Measurements from ENCODE around the gene SERPINB5.

SERPINB5 gene

DNA sequence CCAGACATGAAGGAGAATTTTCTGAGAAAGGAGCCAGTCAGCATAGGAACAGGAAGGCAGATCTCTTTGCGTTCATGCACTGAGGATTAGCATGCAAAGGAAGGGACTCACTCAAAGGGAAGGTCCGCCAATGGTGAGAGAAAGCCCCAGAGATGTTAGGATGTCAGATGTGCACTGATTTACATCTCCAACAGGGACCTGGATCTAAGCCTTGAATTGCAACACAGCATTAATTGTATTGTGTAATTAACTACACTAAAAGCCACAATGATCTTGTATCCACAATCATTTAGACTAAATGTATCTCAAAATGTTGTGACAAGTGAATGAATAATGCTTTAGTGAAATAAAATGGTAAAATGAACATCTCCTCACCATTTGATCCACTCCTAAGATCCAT lies 4.2 kb downstream of the SERPINB5 start:
- DNase-seq = no peak

DNA sequence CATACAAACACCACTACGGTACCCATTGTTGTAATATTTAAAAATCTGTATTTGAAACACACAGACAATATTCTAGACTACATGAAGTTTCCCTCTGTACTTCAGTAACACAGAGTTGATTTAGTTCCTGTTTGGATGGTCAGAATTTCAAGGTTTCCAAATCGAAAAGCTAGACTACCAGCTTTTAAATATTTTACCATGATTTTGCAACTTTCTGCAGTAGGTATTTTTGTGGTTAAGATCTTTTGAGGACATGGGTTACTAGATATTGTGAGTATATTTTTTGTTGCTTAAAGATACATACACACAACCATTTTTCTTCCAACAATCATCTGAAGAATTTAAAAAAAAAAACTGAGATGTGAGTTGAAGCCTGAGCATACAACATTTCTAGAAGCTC lies 10.9 kb downstream of the SERPINB5 start:
- TF ChIP-seq GATA1 (IDR thresholded peaks at IDR 0.05; ENCODE audit: low read depth, low read length) = no peak
- no peak for TF ChIP-seq POLR2A (IDR thresholded peaks at IDR 0.05; ENCODE audit: low read length)
- DNase-seq = no peak

More for the DNA sequence above, 4.2 kb downstream of the SERPINB5 start:
- no peak for TF ChIP-seq GATA1 (IDR thresholded peaks at IDR 0.05; ENCODE audit: low read depth, low read length)
- TF ChIP-seq POLR2A (IDR thresholded peaks at IDR 0.05; ENCODE audit: low read length) = no peak

- DNase-seq = no peak
- TF ChIP-seq POLR2A (IDR thresholded peaks at IDR 0.05; ENCODE audit: low read length) = no peak
- no peak for TF ChIP-seq GATA1 (IDR thresholded peaks at IDR 0.05; ENCODE audit: low read depth, low read length)
Observed at GRCh38 chr18:63488160-63488559, 11.4 kb downstream of the SERPINB5 start.

DNA sequence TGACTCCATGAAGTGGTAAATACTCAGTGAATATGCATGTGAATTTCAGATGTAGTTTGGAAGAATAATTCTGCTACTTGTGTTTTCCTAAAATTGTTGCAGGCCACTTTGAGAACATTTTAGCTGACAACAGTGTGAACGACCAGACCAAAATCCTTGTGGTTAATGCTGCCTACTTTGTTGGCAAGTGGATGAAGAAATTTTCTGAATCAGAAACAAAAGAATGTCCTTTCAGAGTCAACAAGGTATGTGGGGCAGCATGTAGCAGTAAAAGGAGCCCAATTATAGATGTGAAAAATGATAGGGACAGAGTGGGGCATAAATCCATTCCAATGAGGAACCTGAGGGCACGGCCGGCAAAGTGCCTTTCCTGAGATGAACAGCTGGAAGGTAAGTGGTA lies 16.1 kb downstream of the SERPINB5 start:
- TF ChIP-seq POLR2A (IDR thresholded peaks at IDR 0.05; ENCODE audit: low read length) (no peak), GATA1 (IDR thresholded peaks at IDR 0.05; ENCODE audit: low read depth, low read length) (no peak)
- DNase-seq = no peak

DNA sequence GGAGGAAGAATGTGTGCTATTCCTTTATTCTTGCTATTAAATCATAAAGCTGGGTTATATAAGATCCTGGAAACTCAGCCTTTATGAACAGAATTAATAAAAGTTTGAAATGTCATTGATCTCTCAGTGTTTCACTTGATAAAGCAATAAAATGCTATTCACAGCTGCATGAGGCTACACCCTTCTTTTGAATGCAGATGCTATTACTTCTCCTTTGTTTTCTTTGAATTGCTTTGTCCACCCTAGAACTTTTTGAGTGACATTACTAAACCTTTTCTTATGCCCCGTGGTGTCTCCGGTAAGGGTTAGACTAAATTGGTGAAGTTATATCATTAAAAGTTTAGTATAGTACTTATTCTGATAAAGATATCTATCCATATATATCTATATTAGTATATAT lies 18.9 kb downstream of the SERPINB5 start:
- no peak for DNase-seq
- TF ChIP-seq POLR2A (IDR thresholded peaks at IDR 0.05; ENCODE audit: low read length) (no peak), GATA1 (IDR thresholded peaks at IDR 0.05; ENCODE audit: low read depth, low read length) (no peak)

DNA sequence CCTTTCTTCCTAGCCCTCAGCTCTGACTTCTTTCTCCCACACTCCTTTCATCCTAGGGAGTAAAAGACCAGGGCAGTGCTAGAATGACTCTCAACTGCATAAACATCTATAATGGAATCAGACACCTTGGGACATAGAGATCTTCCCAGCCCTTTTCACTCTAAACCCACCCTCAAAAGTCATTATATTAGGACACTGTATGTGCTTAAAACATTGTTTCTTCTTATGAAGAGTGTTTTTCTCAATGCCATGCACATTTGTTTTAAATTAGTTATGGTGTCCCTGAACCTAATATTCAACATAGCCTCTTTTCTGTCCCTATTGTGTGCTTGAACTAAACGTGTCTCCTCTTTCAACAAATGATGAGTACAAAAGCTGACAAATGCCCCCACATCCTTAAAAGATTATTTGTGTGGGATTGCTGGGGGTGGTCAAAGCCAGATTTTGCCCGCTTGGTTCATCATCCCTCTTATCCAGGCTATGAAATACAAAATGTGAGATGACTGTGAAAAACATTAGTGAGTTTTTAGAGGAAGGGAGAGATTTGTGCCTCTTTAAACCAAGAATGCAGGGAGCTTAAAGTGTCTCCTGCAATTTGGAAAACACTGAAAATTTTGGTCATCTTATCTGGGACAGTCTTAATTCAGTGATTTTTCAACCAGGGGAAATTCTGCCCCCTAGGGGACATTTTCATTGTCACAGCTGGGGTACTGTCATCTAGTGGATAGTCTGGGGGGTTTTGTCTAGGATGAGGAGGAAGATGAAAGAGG lies 29.0 kb downstream of the SERPINB5 start:
- TF ChIP-seq POLR2A (IDR thresholded peaks at IDR 0.05; ENCODE audit: low read length) = no peak
- no peak for TF ChIP-seq GATA1 (IDR thresholded peaks at IDR 0.05; ENCODE audit: low read depth, low read length)
- peak; percentile 27 to 60 for DNase-seq

DNA sequence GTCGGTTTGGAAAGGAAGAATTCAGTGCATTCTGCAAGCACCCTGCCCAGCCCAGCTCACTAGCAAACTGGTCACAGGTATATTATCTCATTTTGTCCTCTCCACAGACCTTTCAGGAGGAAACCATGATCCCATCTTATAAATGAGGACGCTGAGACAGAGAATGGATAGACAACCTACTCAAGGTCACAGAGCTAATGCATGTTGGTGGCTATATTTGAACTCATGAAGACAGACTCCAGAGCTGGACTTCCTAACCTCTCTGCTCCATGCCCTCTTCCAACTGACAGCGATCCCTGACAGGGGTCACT lies 29.5 kb downstream of the SERPINB5 start:
- no peak for DNase-seq
- no peak for TF ChIP-seq POLR2A (IDR thresholded peaks at IDR 0.05; ENCODE audit: low read length)
- TF ChIP-seq GATA1 (IDR thresholded peaks at IDR 0.05; ENCODE audit: low read depth, low read length) = no peak

- no peak for DNase-seq
- TF ChIP-seq GATA1 (IDR thresholded peaks at IDR 0.05; ENCODE audit: low read depth, low read length) = no peak
- no peak for TF ChIP-seq POLR2A (IDR thresholded peaks at IDR 0.05; ENCODE audit: low read length)
Observed at GRCh38 chr18:63508596-63508995, 31.8 kb downstream of the SERPINB5 start.

DNA sequence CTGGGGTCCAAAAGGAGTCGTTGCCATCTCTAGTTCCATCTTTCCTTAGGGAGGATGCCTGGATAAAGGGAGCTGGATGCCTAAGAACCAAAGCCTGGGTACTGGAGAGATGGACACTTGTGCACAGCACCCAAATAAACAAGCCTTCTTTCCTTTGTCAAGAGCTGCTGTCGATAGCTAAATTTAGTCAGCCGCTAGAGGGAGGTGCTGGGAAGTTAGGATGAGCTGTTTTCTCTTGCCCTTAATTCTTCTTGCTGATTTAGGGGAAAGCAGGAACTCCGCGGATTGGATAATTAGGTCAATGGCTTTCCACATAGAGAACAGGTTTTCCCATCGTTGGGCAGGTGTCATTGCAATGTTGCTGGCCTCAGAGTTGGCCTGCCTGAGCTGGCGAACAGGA lies 34.5 kb downstream of the SERPINB5 start:
- peak; percentile 18 to 32 for DNase-seq
- TF ChIP-seq GATA1 (IDR thresholded peaks at IDR 0.05; ENCODE audit: low read depth, low read length) (no peak), POLR2A (IDR thresholded peaks at IDR 0.05; ENCODE audit: low read length) (no peak)

- no peak for TF ChIP-seq POLR2A (IDR thresholded peaks at IDR 0.05; ENCODE audit: low read length)
- TF ChIP-seq GATA1 (IDR thresholded peaks at IDR 0.05; ENCODE audit: low read depth, low read length) = no peak
- no peak for DNase-seq
Observed at GRCh38 chr18:63514326-63514725, 37.6 kb downstream of the SERPINB5 start.

GRCh38 chr18:63514888-63515678 lies 38.3 kb downstream of the SERPINB5 start:
- TF ChIP-seq POLR2A (IDR thresholded peaks at IDR 0.05; ENCODE audit: low read length) = no peak
- no peak for TF ChIP-seq GATA1 (IDR thresholded peaks at IDR 0.05; ENCODE audit: low read depth, low read length)
- DNase-seq = no peak

DNA sequence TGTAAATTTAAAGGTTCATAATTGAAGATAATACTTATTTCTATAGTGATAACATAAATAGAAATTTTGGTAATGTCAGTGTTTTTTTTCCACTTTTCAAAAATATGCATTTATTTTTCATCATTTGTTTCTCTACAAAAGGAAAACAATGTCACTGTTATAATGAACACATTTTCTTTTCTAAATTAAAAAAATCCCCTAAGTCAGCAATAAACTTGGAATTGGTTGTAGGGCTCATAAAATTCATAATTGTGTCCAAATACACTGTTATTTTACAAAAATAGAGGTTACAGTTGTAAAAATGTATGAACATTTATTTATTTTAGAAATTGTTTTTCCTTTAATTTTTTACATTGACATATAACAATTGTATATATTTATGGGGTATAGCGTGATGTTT lies 39.0 kb downstream of the SERPINB5 start:
- no peak for TF ChIP-seq POLR2A (IDR thresholded peaks at IDR 0.05; ENCODE audit: low read length)
- no peak for TF ChIP-seq GATA1 (IDR thresholded peaks at IDR 0.05; ENCODE audit: low read depth, low read length)
- no peak for DNase-seq

DNA sequence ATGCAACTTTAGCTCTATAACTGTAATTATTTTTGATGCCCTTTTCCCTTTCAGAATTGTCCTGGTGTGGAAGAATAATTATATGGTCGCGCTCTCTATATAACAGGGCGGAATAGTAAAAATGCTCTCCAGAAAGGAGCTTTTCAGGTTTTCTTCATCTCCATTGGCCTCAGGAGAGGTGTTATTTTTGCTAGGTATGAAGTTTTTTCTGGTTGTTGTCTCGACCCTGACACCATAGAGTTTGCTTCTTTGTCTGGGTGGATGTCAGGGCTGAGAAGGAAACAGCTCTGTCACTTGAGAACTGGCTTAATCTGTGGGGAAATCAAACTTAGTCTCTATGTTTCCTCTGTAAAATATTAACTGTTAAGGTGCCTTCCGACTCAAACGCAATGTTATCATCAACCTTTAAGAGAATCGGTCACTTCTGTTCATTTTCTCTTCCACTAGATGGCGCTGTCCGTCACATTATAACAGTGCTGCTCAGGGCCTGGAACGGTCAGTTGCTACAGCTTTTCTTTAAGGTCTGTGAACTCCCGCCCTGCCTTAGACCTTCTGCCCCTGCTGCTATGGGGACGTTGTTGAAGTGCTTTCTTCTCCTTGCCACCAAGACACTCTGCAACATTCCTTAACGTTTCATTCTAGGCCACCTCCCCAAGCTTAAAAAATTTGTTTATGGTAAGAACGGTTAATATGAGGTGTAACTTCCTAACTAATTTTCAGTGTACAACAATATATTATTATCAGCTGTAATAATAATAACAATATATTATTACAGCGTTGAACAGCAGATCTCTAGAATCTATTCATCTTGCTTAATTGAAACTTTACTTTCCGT lies 41.6 kb downstream of the SERPINB5 start:
- peak; percentile 77 to 86 for DNase-seq
- TF ChIP-seq POLR2A (IDR thresholded peaks at IDR 0.05; ENCODE audit: low read length) (no peak), GATA1 (IDR thresholded peaks at IDR 0.05; ENCODE audit: low read depth, low read length) (no peak)

DNA sequence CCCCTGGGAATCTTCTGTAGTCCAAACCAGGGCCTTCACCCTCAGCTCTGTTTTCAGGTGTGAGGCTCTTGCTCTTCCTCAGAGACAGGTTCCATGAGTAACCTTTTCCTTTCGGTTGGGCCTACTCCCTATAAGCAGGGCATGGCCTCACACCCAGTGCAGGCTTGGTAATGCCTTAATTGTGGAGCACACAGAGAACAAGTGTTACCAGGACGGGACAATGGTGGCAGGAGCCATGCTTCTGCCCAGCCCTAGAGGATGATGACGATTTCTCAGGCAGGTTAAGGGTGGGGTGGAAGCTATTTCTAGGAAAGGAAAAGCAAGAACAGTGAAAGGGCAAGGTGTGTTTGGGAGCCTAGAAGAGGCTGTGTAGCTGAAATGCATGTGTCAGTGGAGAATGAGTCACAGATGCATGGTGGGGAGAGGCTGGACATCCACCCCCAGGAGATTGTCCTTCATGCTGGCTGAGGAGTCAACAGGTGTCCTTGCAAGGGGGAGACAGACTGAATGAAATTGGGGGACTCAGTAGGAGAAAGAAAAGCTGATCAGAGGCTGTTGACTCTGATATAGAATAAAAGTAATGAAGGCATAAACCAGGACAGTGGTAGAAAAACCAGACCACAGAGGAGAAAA lies 43.4 kb downstream of the SERPINB5 start:
- DNase-seq = no peak
- TF ChIP-seq GATA1 (IDR thresholded peaks at IDR 0.05; ENCODE audit: low read depth, low read length) = no peak
- TF ChIP-seq POLR2A (IDR thresholded peaks at IDR 0.05; ENCODE audit: low read length) = no peak

All from erythroblast (primary cell).